Thyroid gland (tissue), 4 donors: ENCODE results near the gene PCDHGA9. TPM values are rescaled to one million over a fixed set of nuclear protein-coding genes. Genes with fewer than 3 reads are reported as not detected.

ENCODE experiments used
- DNase-seq, 2 donors: peaks; one replicate each; pipeline ENCODE4 v3.0.0-alpha.2; 2019
- H3K27ac ChIP-seq, 3 donors: fragments of 200-600 bp; sonication (generic); 1 replicate in 2 of 3; 2 replicates in 1 of 3; pipeline ENCODE4 v1.5.1; 2016 to 2019; ENCODE audit warnings: mild to moderate bottlenecking in 1 of 3, moderate library complexity in 1 of 3
- H3K27me3 ChIP-seq: fragments of 200-600 bp; sonication (generic); one replicate; pipeline ENCODE4 v1.5.1; 2019
- H3K36me3 ChIP-seq, 2 donors: fragments of 200-600 bp; sonication (generic); one replicate each; pipeline ENCODE4 v1.5.1; 2016 to 2019
- H3K4me1 ChIP-seq, 2 donors: fragments of 200-600 bp; sonication (generic); one replicate each; pipeline ENCODE4 v1.5.1; 2017 to 2019
- H3K4me3 ChIP-seq, 3 donors: fragments of 200-600 bp; sonication (generic); replicated peaks in 1 of 3; 1 replicate in 2 of 3; 2 replicates in 1 of 3; pipeline ENCODE4 v1.5.1; 2016; ENCODE audit warnings: mild to moderate bottlenecking in 1 of 3
- H3K9me3 ChIP-seq: fragments of 200-600 bp; sonication (generic); one replicate; pipeline ENCODE4 v1.5.1; 2017
- CTCF ChIP-seq, 6 experiments: fragments of 200-600 bp in 3 of 6; fragments of 450-650 bp in 3 of 6; sonication (generic) in 3 of 6; IDR thresholded peaks; one replicate each; pipeline ENCODE4 v1.5.1; 2016 to 2019; ENCODE audit warnings: antibody characterized with exemption in 6 of 6, mild to moderate bottlenecking in 2 of 6, inconsistent platforms in 1 of 6, moderate library complexity in 1 of 6
- POLR2A ChIP-seq, 2 donors: fragments of 450-650 bp; IDR thresholded peaks; one replicate each; pipeline ENCODE4 v1.6.1; 2017; ENCODE audit warnings: antibody characterized with exemption in 2 of 2, mild to moderate bottlenecking in 2 of 2, moderate library complexity in 1 of 2
- WGBS, 2 donors: methylation state at CpG; one replicate each; pipeline ENCODE4 v1.1.5; 2017; 5-methylcytosine and 5-hydroxymethylcytosine counted together
- intact Hi-C: fragments of 100-400 bp; cut with DNase I; formaldehyde crosslinking; loops from one replicate; pipeline ENCODE4 v1.15.1; 2023
- total RNA-seq, 4 donors: library from RNA; depleted of rRNA; stranded (reverse); fragments of >200 nt; gene quantifications; one replicate each; pipeline ENCODE4 v1.2.3, GENCODE V29; 2016

PCDHGA9 gene
- total RNA-seq, 4 donors from 2014 or later = 9.7 to 12.1 (median 11.0) TPM

- Histone ChIP-seq H3K4me3 (no peak overlapping the region), H3K27me3 (no peaks in the 10 kb centered on the region), H3K27ac (no peak overlapping the region), H3K4me1 (no peaks in the 10 kb centered on the region), H3K36me3 (no peaks in the 10 kb centered on the region), H3K9me3 (no peaks in the 10 kb centered on the region)
- no peak for DNase-seq
- intact Hi-C loops = no loop called here
- TF ChIP-seq POLR2A (IDR thresholded peaks at IDR 0.05) = no peak
- TF ChIP-seq CTCF (IDR thresholded peaks at IDR 0.05) = no peak
- WGBS, 2 donors = 91 to 99% methylated on average over 2 of the region's 2 CpGs
These were observed 34.6 kb downstream of the PCDHGA9 start for GRCh38 chr5:141437221-141437620.

- no peak for DNase-seq
- Histone ChIP-seq H3K27ac (no peak overlapping the region), H3K36me3 (no peaks in the 10 kb centered on the region), H3K4me3 (no peak overlapping the region), H3K27me3 (no peaks in the 10 kb centered on the region), H3K9me3 (no peaks in the 10 kb centered on the region), H3K4me1 (no peaks in the 10 kb centered on the region)
- intact Hi-C loops = no loop called here
- 75 to 77% methylated on average over 10 of the region's 10 CpGs for WGBS, 2 donors
- TF ChIP-seq CTCF (IDR thresholded peaks at IDR 0.05) (no peak), POLR2A (IDR thresholded peaks at IDR 0.05) (no peak)
These were observed 37.0 kb downstream of the PCDHGA9 start for GRCh38 chr5:141439411-141440141.

- H3K9me3 ChIP-seq = no peaks in the 10 kb centered on the region
- intact Hi-C loops = no loop called here
- H3K4me3 ChIP-seq = no peak overlapping the region
- WGBS, 2 donors = 95 to 96% methylated on average over 9 of the region's 9 CpGs
- H3K36me3 ChIP-seq = no peaks in the 10 kb centered on the region
- no peaks in the 10 kb centered on the region for H3K27me3 ChIP-seq
- H3K27ac ChIP-seq = no peak overlapping the region
- no peaks in the 10 kb centered on the region for H3K4me1 ChIP-seq
- TF ChIP-seq POLR2A (IDR thresholded peaks at IDR 0.05) (no peak), CTCF (IDR thresholded peaks at IDR 0.05) (no peak)
- DNase-seq = no peak
These were observed 37.8 kb downstream of the PCDHGA9 start for GRCh38 chr5:141440341-141440740.

GRCh38 chr5:141441571-141442170 lies 39.1 kb downstream of the PCDHGA9 start:
- TF ChIP-seq POLR2A (IDR thresholded peaks at IDR 0.05) = no peak
- no peak for TF ChIP-seq CTCF (IDR thresholded peaks at IDR 0.05)
- intact Hi-C loops = no loop called here
- H3K4me1 ChIP-seq = no peaks in the 10 kb centered on the region
- H3K4me3 ChIP-seq = no peak overlapping the region
- no peak for DNase-seq
- no peaks in the 10 kb centered on the region for H3K27me3 ChIP-seq
- H3K36me3 ChIP-seq = no peaks in the 10 kb centered on the region
- no peaks in the 10 kb centered on the region for H3K9me3 ChIP-seq
- H3K27ac ChIP-seq = no peak overlapping the region
- 45 to 68% methylated on average over 40 to 45 of the region's 50 CpGs for WGBS, 2 donors

Other genes starting within 250 kb of the PCDHGA9 start
- 1 to 10 TPM in 3 of 4 donors, under 1 TPM in 1; 0.67 to 2.8 (median 2.1) TPM for gene PCDHB7, start 230.1 kb upstream of the PCDHGA9 start, total RNA-seq
- 1 to 10 TPM in 3 of 4 donors, under 1 TPM in 1; 0.67 to 2.6 (median 1.8) TPM for gene PCDHB8, start 225.0 kb upstream of the PCDHGA9 start, total RNA-seq
- gene PCDHB16, start 220.4 kb upstream of the PCDHGA9 start, total RNA-seq = 1 to 10 TPM; 3.5 to 4.8 (median 4.1) TPM
- gene PCDHB9, start 215.6 kb upstream of the PCDHGA9 start, total RNA-seq = 1 to 10 TPM; 2.0 to 3.9 (median 3.0) TPM
- gene PCDHB10, start 210.4 kb upstream of the PCDHGA9 start, total RNA-seq = 1 to 10 TPM; 1.6 to 3.1 (median 2.4) TPM
- 1 to 10 TPM; 2.0 to 3.4 (median 2.5) TPM for gene PCDHB11, start 203.2 kb upstream of the PCDHGA9 start, total RNA-seq
- gene PCDHB12, start 194.1 kb upstream of the PCDHGA9 start, total RNA-seq = 1 to 10 TPM; 1.1 to 3.6 (median 2.4) TPM
- gene PCDHB13, start 188.9 kb upstream of the PCDHGA9 start, total RNA-seq = 1 to 10 TPM; 4.0 to 7.2 (median 5.2) TPM
- gene PCDHB14, start 179.4 kb upstream of the PCDHGA9 start, total RNA-seq = 1 to 10 TPM; 3.5 to 6.5 (median 4.0) TPM
- gene PCDHB15, start 157.4 kb upstream of the PCDHGA9 start, total RNA-seq = 1 to 10 TPM; 3.8 to 6.8 (median 5.5) TPM
- gene SLC25A2, start 98.7 kb upstream of the PCDHGA9 start, total RNA-seq = 1 to 10 TPM in 2 of 4 donors, not detected in 2; 1.6 to 4.5 TPM
- gene TAF7, start 82.0 kb upstream of the PCDHGA9 start, total RNA-seq = 10 to 100 TPM; 48.0 to 72.6 (median 60.9) TPM
- gene PCDHGA1, start 72.3 kb upstream of the PCDHGA9 start, total RNA-seq = 1 to 10 TPM in 2 of 4 donors, under 1 TPM in 2; 0.40 to 1.3 (median 0.87) TPM
- gene PCDHGA2, start 64.0 kb upstream of the PCDHGA9 start, total RNA-seq = 1 to 10 TPM; 4.3 to 6.4 (median 5.6) TPM
- 1 to 10 TPM; 3.0 to 4.7 (median 4.1) TPM for gene PCDHGA3, start 58.9 kb upstream of the PCDHGA9 start, total RNA-seq
- gene PCDHGB1, start 52.7 kb upstream of the PCDHGA9 start, total RNA-seq = 1 to 10 TPM; 3.9 to 7.5 (median 6.0) TPM
- gene PCDHGA4, start 47.8 kb upstream of the PCDHGA9 start, total RNA-seq = 1 to 10 TPM; 3.5 to 7.7 (median 4.4) TPM
- 1 to 10 TPM; 4.4 to 7.6 (median 6.6) TPM for gene PCDHGB2, start 42.8 kb upstream of the PCDHGA9 start, total RNA-seq
- 1 to 10 TPM; 3.5 to 5.3 (median 4.2) TPM for gene PCDHGA5, start 38.6 kb upstream of the PCDHGA9 start, total RNA-seq
- gene PCDHGB3, start 32.5 kb upstream of the PCDHGA9 start, total RNA-seq = 1 to 10 TPM; 5.1 to 9.2 (median 5.8) TPM
- 1 to 10 TPM; 5.6 to 7.3 (median 5.8) TPM for gene PCDHGA6, start 28.9 kb upstream of the PCDHGA9 start, total RNA-seq
- gene PCDHGA7, start 20.0 kb upstream of the PCDHGA9 start, total RNA-seq = 1 to 10 TPM; 5.1 to 9.8 (median 7.8) TPM
- gene PCDHGB4, start 15.1 kb upstream of the PCDHGA9 start, total RNA-seq = 10 to 100 TPM; 10.4 to 12.5 (median 10.4) TPM
- gene PCDHGA8, start 10.1 kb upstream of the PCDHGA9 start, total RNA-seq = 1 to 10 TPM; 2.9 to 5.8 (median 4.7) TPM
- 10 to 100 TPM; 17.2 to 22.6 (median 20.2) TPM for gene PCDHGB5, start 4.8 kb upstream of the PCDHGA9 start, total RNA-seq
- 10 to 100 TPM in 3 of 4 donors, 1 to 10 TPM in 1; 9.5 to 11.4 (median 10.9) TPM for gene PCDHGB6, start 5.2 kb downstream of the PCDHGA9 start, total RNA-seq
- gene PCDHGA10, start 10.2 kb downstream of the PCDHGA9 start, total RNA-seq = 10 to 100 TPM in 1 of 4 donors, 1 to 10 TPM in 3; 8.7 to 17.1 (median 9.3) TPM
- gene PCDHGB7, start 14.9 kb downstream of the PCDHGA9 start, total RNA-seq = 10 to 100 TPM in 3 of 4 donors, 1 to 10 TPM in 1; 9.5 to 19.7 (median 11.3) TPM
- gene PCDHGA11, start 18.3 kb downstream of the PCDHGA9 start, total RNA-seq = 1 to 10 TPM; 8.0 to 9.5 (median 8.2) TPM
- 10 to 100 TPM in 2 of 4 donors, 1 to 10 TPM in 2; 9.4 to 13.5 (median 10.7) TPM for gene PCDHGA12, start 27.7 kb downstream of the PCDHGA9 start, total RNA-seq
- 10 to 100 TPM; 24.7 to 31.5 (median 27.6) TPM for gene PCDHGC3, start 73.2 kb downstream of the PCDHGA9 start, total RNA-seq
- gene PCDHGC4, start 82.3 kb downstream of the PCDHGA9 start, total RNA-seq = 10 to 100 TPM in 1 of 4 donors, 1 to 10 TPM in 3; 2.5 to 10.7 (median 4.8) TPM
- 1 to 10 TPM; 1.8 to 3.4 (median 2.1) TPM for gene PCDHGC5, start 86.3 kb downstream of the PCDHGA9 start, total RNA-seq
- 100 to 1,000 TPM in 1 of 4 donors, 10 to 100 TPM in 3; 82.1 to 103 (median 89.7) TPM for gene DIAPH1, start 216.2 kb downstream of the PCDHGA9 start, total RNA-seq
- gene HDAC3, start 234.1 kb downstream of the PCDHGA9 start, total RNA-seq = 10 to 100 TPM; 44.2 to 62.7 (median 54.6) TPM
- gene RELL2, start 234.2 kb downstream of the PCDHGA9 start, total RNA-seq = 1 to 10 TPM; 2.4 to 5.7 (median 4.6) TPM
- gene FCHSD1, start 248.6 kb downstream of the PCDHGA9 start, total RNA-seq = 10 to 100 TPM; 15.2 to 28.3 (median 22.7) TPM